SJSA1 (cell line): ENCODE measurements around the gene ZRANB1. TPM values are rescaled to one million over a fixed set of nuclear protein-coding genes. Genes with fewer than 3 reads are reported as not detected.
A peak's percentile ranks its signal among the peaks of the same experiment; 100 is the strongest.

Experiments
- DNase-seq, 2 experiments: peaks; one replicate each; pipeline ENCODE4 v3.0.0-alpha.2; 2015 to 2020; ENCODE audit warnings: low spot score in 2 of 2, low read depth in 1 of 2
- H3K27ac ChIP-seq: fragments of 250-450 bp; sonication (Bioruptor Pico); 2 replicates; pipeline ENCODE4 v1.5.1; 2020; ENCODE audit warnings: mild to moderate bottlenecking, moderate library complexity
- H3K27me3 ChIP-seq: fragments of 250-450 bp; sonication (Bioruptor Pico); replicated peaks from 2 replicates; pipeline ENCODE4 v1.5.1; 2020; ENCODE audit warnings: mild to moderate bottlenecking, moderate library complexity
- H3K36me3 ChIP-seq: fragments of 250-450 bp; sonication (Bioruptor Pico); 2 replicates; pipeline ENCODE4 v1.5.1; 2020; ENCODE audit warnings: mild to moderate bottlenecking
- H3K4me1 ChIP-seq: fragments of 250-450 bp; sonication (Bioruptor Pico); replicated peaks from 2 replicates; pipeline ENCODE4 v1.6.1; 2021; ENCODE audit warnings: mild to moderate bottlenecking
- H3K4me3 ChIP-seq: fragments of 250-450 bp; sonication (Bioruptor Pico); 2 replicates; pipeline ENCODE4 v1.5.1; 2020; ENCODE audit warnings: mild to moderate bottlenecking
- H3K9me3 ChIP-seq: fragments of 250-450 bp; sonication (Bioruptor Pico); replicated peaks from 2 replicates; pipeline ENCODE4 v1.5.1; 2020; ENCODE audit warnings: mild to moderate bottlenecking
- total RNA-seq: library from RNA; depleted of rRNA; stranded (reverse); fragments of >200 nt; shearing (Covaris generic); gene quantifications from 2 replicates; pipeline ENCODE4 v1.2.3, GENCODE V29; 2014; rRNA removed

Gene ZRANB1
- total RNA-seq, 1 experiment from 2014 or later: 27.1 TPM

DNA sequence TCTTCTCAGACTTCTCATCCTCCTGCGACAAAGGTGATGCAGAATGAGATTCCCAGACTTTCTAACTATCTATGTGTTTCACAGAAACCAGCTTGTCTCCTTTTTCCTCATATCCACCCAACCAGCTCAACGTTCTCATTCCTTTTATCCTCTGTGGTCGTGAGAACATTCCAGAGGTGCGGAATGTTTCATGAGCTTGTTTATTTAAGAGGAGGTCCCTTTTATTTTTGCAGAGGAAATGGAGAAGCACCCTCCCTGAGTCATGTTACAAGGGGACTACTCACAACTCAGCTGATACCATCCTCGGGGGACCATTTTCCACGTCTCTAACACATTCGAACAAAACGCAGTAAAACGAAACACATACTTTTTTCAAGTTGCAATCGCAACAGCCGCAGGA lies 93.2 kb downstream of the ZRANB1 start:
- Histone ChIP-seq H3K4me3 (peak overlapping the region; percentile 9), H3K27ac (peak overlapping the region; percentile 94), H3K9me3 (no peaks in the 10 kb centered on the region), H3K27me3 (no peaks in the 10 kb centered on the region), H3K4me1 (peaks cover 40% of the 10 kb centered on the region), H3K36me3 (peaks cover 6% of the 10 kb centered on the region; the same call in 1 of the 2 replicates)
- DNase-seq: peak; percentile 82 to 97

DNA sequence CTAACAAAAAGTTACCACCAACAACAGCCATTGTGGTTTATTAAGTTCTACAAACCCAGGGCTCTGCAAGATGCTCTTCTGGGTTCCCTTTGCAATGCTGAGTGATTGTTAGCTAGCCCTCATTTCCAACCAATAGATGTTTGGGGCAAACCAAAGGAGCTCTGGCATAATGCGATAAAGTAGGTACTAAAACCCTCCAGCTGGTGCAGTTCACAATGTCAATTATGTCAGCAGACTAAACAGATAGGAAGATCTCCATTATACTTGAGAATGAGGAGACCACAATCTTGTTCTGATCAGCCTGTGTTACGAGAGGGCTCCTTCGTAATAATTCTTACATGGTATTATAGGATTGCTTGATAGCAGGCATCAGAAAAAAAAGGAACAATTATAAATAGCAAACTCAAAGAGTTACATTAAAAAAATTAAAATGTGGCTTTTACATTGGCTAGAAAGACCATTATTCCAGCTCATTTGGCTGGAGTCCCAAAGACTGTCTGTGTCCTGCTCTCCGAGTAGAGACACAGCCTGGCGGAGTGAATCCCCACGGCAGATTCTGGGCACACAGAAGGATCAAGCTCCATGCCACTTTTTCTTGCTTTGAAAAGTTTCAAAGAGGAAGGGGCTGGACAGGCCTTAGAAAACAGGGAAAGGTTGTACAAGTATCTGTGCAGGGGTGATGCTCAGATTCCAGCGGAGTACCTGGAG lies 93.8 kb downstream of the ZRANB1 start:
- no peaks in the 10 kb centered on the region for H3K9me3 ChIP-seq
- H3K4me3 ChIP-seq: peak overlapping the region; percentile 8
- peaks cover 42% of the 10 kb centered on the region for H3K4me1 ChIP-seq
- H3K36me3 ChIP-seq: peaks cover 7% of the 10 kb centered on the region; the same call in 1 of the 2 replicates
- no peak for DNase-seq
- peak overlapping the region; percentile 94 for H3K27ac ChIP-seq
- H3K27me3 ChIP-seq: no peaks in the 10 kb centered on the region

GRCh38 chr10:125037145-125037877 lies 95.4 kb downstream of the ZRANB1 start:
- Histone ChIP-seq H3K27me3 (no peaks in the 10 kb centered on the region), H3K36me3 (peaks cover 11% of the 10 kb centered on the region; the same call in 1 of the 2 replicates), H3K27ac (peak overlapping the region; percentile 1; the same call in 1 of the 2 replicates), H3K4me1 (peaks cover 51% of the 10 kb centered on the region), H3K9me3 (no peaks in the 10 kb centered on the region), H3K4me3 (no peak overlapping the region)
- DNase-seq: peak; percentile 48 to 78

Other genes starting within 250 kb of the ZRANB1 start
- gene FAM53B, start 197.7 kb upstream of the ZRANB1 start, total RNA-seq: 10.2 and 14.1 TPM in 2 replicates
- 53.0 and 53.3 TPM in 2 replicates for gene EEF1AKMT2, start 150.2 kb upstream of the ZRANB1 start, total RNA-seq
- gene ABRAXAS2, start 140.3 kb upstream of the ZRANB1 start, total RNA-seq: 16.1 and 19.2 TPM in 2 replicates
- gene CTBP2, start 218.4 kb downstream of the ZRANB1 start, total RNA-seq: 63.2 and 75.4 TPM in 2 replicates